KOPT-K1 (cell line): Measurements from ENCODE around the gene RTL10.

Source experiments
- H3K27ac ChIP-seq: fragments of 200-600 bp; sonication (generic); 2 replicates; pipeline ENCODE4 v1.5.1; 2016; ENCODE audit warnings: antibody characterized with exemption, mild to moderate bottlenecking, low read depth, low read length; ENCODE audit not compliant: poor library complexity, severe bottlenecking
- H3K36me3 ChIP-seq: fragments of 200-600 bp; sonication (generic); 2 replicates; pipeline ENCODE4 v1.5.1; 2017; ENCODE audit warnings: antibody characterized with exemption, mild to moderate bottlenecking, low read length, moderate library complexity; ENCODE audit not compliant: insufficient read depth
- H3K9me3 ChIP-seq: fragments of 200-600 bp; sonication (generic); 2 replicates; pipeline ENCODE4 v1.5.1; 2017; ENCODE audit warnings: antibody characterized with exemption, low read length, mild to moderate bottlenecking; ENCODE audit not compliant: insufficient read depth, poor library complexity, severe bottlenecking

The RTL10 gene

GRCh38 chr22:19848298-19849224, 6.1 kb downstream of the RTL10 start:
- H3K9me3 ChIP-seq: no peaks in the 10 kb centered on the region
- no peak overlapping the region for H3K27ac ChIP-seq
- H3K36me3 ChIP-seq: peaks cover 95% of the 10 kb centered on the region

GRCh38 chr22:19847345-19847632, 7.4 kb downstream of the RTL10 start:
- Histone ChIP-seq H3K9me3 (no peaks in the 10 kb centered on the region), H3K36me3 (peaks cover 93% of the 10 kb centered on the region), H3K27ac (no peak overlapping the region)

GRCh38 chr22:19846620-19847344, 7.9 kb downstream of the RTL10 start:
- H3K27ac ChIP-seq: no peak overlapping the region
- H3K9me3 ChIP-seq: no peaks in the 10 kb centered on the region

DNA sequence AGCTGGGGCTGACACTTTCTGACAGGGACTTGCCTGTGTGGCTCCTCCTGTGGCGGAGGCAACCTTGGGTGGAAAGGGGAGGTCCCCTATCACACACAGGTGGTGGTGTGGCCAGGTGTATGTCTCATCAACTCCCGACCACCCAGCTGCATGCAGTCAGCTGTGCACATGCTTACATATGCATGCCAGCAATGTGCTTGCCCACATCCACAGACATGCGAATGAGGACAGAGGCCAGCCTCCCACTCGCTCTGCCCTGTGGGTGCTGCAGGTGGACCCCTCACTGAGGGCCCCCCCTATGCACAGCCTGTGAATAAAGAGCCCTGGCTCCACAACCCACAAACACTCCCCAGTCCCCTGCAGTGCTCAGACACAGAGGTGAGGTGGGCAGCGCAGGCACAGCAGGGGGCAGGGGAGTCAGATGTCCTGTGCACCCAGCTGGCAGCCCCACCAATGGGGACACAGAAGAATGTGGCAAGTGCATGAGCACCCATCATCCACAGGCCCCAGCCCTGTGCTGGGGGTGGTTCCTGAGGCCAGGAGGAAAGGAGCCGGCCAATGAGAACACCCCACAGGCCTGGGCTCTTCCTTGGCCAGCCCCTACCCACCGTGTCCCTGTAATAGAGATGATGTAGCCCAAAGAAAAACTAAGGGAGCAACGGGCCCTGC, 9.5 kb downstream of the RTL10 start:
- peaks cover 75% of the 10 kb centered on the region for H3K36me3 ChIP-seq
- H3K27ac ChIP-seq: no peak overlapping the region
- no peaks in the 10 kb centered on the region for H3K9me3 ChIP-seq

More at GRCh38 chr22:19846620-19847344, 7.9 kb downstream of the RTL10 start:
- H3K36me3 ChIP-seq: peaks cover 88% of the 10 kb centered on the region

DNA sequence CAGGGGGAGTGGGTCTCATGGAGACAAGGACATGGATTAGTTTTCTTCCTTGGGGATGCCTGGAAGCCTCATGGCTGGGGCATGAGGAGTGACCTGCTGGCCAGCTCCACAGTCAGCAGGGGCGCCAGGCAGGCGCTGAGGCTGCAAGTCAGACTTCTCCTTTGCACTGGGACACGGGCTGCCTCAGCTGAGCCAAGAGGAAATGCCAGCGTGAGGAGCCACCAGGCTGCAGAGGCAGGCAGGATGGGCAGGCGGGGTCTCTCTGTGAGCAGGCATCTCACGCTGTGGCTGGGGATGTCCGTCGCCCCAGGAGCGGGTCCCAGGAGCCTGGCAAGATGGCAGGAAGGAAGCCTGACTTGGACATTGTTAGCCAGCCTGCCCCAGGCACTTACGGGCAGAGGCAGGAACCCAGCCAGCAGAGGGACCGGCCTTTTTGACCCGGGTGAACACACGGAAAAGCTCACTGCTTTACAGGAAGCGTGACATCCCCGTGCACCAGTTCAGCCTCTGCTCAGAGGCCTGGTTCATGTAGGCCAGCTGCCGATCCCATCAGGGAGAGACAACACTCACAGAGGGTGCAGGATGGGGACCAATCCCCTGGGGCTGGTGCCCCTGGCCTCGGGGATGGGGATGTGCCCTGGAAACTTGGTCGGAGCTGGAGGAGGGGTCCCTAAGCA, 10.2 kb downstream of the RTL10 start:
- Histone ChIP-seq H3K36me3 (peaks cover 72% of the 10 kb centered on the region), H3K27ac (no peak overlapping the region), H3K9me3 (no peaks in the 10 kb centered on the region)

- H3K36me3 ChIP-seq: peaks cover 66% of the 10 kb centered on the region
- no peaks in the 10 kb centered on the region for H3K9me3 ChIP-seq
- H3K27ac ChIP-seq: no peak overlapping the region
These were observed 10.8 kb downstream of the RTL10 start for GRCh38 chr22:19843857-19844376.

DNA sequence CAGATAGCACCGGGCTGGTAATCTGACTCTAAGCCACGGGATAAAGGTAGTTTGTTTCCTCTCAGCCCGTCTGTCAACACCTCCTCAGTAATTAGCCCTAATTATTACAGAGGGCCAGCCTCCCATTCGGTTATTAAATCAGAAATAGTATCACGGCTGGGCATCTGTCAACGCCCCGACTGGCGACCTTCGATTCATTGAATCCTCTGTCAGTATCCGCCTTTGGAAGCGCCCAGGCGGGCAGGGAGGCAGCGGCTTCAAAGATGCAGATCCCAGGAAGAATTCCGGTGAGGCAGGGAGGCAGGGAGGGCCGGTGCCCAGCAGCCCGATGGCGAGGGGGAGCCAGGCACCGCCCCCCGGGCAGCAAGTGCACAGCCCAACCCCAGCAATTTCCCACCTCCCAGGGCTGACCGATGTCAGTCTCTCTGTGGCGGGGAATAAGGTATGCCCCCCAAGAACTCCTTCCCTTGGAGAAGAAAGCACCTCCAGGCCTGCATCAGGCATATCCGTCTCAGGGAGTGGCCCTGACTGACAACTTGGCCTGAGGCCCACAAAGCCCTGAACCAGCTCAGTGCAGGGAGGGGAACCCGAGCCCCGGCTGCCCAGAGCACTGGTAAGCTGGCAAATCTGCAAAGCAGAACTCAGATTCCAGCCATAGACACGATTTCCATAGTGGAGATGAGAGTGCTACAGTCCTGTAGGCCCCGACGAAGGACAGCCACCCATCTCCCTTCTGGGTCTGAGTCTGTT, 11.4 kb downstream of the RTL10 start:
- Histone ChIP-seq H3K9me3 (no peaks in the 10 kb centered on the region), H3K36me3 (peaks cover 60% of the 10 kb centered on the region), H3K27ac (no peak overlapping the region)

- no peak overlapping the region for H3K27ac ChIP-seq
- no peaks in the 10 kb centered on the region for H3K9me3 ChIP-seq
- H3K36me3 ChIP-seq: peaks cover 53% of the 10 kb centered on the region
These were observed 12.1 kb downstream of the RTL10 start for GRCh38 chr22:19842393-19843106.

- Histone ChIP-seq H3K36me3 (peaks cover 45% of the 10 kb centered on the region), H3K27ac (no peak overlapping the region), H3K9me3 (no peaks in the 10 kb centered on the region)
These were observed 12.9 kb downstream of the RTL10 start for GRCh38 chr22:19841641-19842392.

DNA sequence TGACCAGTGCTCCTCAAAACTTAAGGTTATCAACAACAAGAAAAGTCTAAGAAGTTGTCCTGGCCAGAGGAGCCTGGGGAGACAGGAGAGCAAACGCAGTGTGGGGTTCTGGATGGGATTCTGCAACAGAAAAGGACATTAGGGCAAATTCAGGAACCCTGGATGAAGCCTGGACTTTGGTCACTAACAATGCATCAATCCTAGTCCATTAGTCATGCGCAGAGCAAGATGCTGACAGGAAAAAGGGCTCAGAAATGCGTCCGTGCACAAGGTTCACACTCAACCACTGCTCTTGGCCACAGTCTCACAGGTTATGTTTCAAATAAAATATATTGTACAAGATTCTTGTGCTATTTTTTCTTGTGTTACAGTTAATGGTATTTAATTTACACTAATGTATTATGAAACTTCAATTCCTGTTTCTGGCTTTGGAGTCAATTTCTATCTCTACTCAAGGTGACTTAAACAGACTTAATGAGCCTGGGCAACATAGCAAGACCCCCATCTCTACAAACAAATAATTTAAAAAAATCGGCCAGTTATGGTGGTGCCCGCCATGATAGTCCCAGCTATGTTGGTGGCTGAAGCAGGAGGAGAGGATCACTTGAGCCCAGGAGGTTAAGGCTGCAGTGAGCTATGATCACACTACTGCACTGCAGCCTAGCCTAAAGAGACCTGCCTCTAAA, 13.6 kb downstream of the RTL10 start:
- H3K9me3 ChIP-seq: no peaks in the 10 kb centered on the region
- H3K36me3 ChIP-seq: peaks cover 38% of the 10 kb centered on the region; the same call in 1 of the 2 replicates
- H3K27ac ChIP-seq: no peak overlapping the region

- no peak overlapping the region for H3K27ac ChIP-seq
- no peaks in the 10 kb centered on the region for H3K9me3 ChIP-seq
- H3K36me3 ChIP-seq: peaks cover 28% of the 10 kb centered on the region; the same call in 1 of the 2 replicates
These were observed 14.6 kb downstream of the RTL10 start for GRCh38 chr22:19840059-19840458.

GRCh38 chr22:19837915-19838314, 16.8 kb downstream of the RTL10 start:
- Histone ChIP-seq H3K9me3 (no peaks in the 10 kb centered on the region), H3K36me3 (peaks cover 11% of the 10 kb centered on the region; the same call in 1 of the 2 replicates), H3K27ac (no peak overlapping the region)
